Measurements from ENCODE around the gene DDC. TPM values are rescaled to one million over a fixed set of nuclear protein-coding genes. Genes with fewer than 3 reads are reported as not detected.
A peak's percentile ranks its signal among the peaks of the same experiment; 100 is the strongest.

DDC gene
- total RNA-seq, 1 experiment from 2014 or later, result 87.0 TPM

GRCh38 chr7:50427518-50427917 lies 137.7 kb downstream of the DDC start:
- ChIA-PET CTCF (interaction anchor here (0.9 to 2.4 kb wide), 3 partner anchors 9 to 232 kb away, joined by 3 to 18 read pairs (median 3); no protein-coding TSS in a partner anchor), POLR2A (no interaction called here)
- Mint-ChIP-seq H3K27ac (ENCODE audit: unreplicated experiment) (peak overlapping the region; percentile 78), H3K4me1 (ENCODE audit: low read depth, unreplicated experiment) (peaks cover 35% of the 10 kb centered on the region), H3K9me3 (ENCODE audit: unreplicated experiment) (no peaks in the 10 kb centered on the region), H3K36me3 (ENCODE audit: insufficient read depth, unreplicated experiment) (peaks cover 7% of the 10 kb centered on the region), H3K27me3 (ENCODE audit: insufficient read depth, unreplicated experiment) (no peaks in the 10 kb centered on the region), H3K4me3 (ENCODE audit: unreplicated experiment) (peak overlapping the region; percentile 25)
- DNase-seq, result no peak
- Histone ChIP-seq H3K36me3 (ENCODE audit: control insufficient read depth, insufficient read depth, low read length) (no peaks in the 10 kb centered on the region), H3K4me1 (peaks cover 30% of the 10 kb centered on the region), H3K27me3 (replicated peaks; ENCODE audit: control insufficient read depth, insufficient read depth, low read length) (no peaks in the 10 kb centered on the region), H3K4me3 (ENCODE audit: low read depth, low read length) (no peak overlapping the region), H3K9me3 (peaks cover 6% of the 10 kb centered on the region; the same call in 1 of the 2 replicates)
- intact Hi-C loops (cut with micrococcal nuclease; ENCODE audit: unreplicated experiment), result loop anchor here (5.0 kb wide), 1 partner anchor 100 kb away; no protein-coding TSS in a partner anchor
- TF ChIP-seq CTCF (IDR thresholded peaks at IDR 0.05; ENCODE audit: insufficient read depth in 1 of 2, low read depth in 1 of 2, low read length in 1 of 2, severe bottlenecking in 1 of 2, unreplicated experiment in 1 of 2), result no peak
- no TSS peak for BruUV-seq (replicated peaks)

- ChIA-PET POLR2A (interaction anchor here (0.5 to 0.6 kb wide), 2 partner anchors 20 kb away, joined by 3 read pairs; no protein-coding TSS in a partner anchor), CTCF (interaction anchor here (0.9 to 2.4 kb wide), 4 partner anchors 8 to 231 kb away, joined by 3 to 18 read pairs (median 3); no protein-coding TSS in a partner anchor)
- intact Hi-C loops (cut with micrococcal nuclease; ENCODE audit: unreplicated experiment), result loop anchor here (1.0 to 5.0 kb wide), 2 partner anchors 20 to 101 kb away; no protein-coding TSS in a partner anchor
- no peaks in the 10 kb centered on the region for H3K27me3 Mint-ChIP-seq (ENCODE audit: insufficient read depth, unreplicated experiment)
- TSS peak; percentile 79 for BruUV-seq (replicated peaks)
- peak; percentile 81 to 88 for DNase-seq
- no peak overlapping the region for H3K4me3 ChIP-seq (ENCODE audit: low read depth, low read length)
- H3K36me3 Mint-ChIP-seq (ENCODE audit: insufficient read depth, unreplicated experiment), result peaks cover 7% of the 10 kb centered on the region
- peaks cover 30% of the 10 kb centered on the region for H3K4me1 ChIP-seq
- peaks cover 35% of the 10 kb centered on the region for H3K4me1 Mint-ChIP-seq (ENCODE audit: low read depth, unreplicated experiment)
- H3K9me3 ChIP-seq, result peaks cover 6% of the 10 kb centered on the region; the same call in 1 of the 2 replicates
- TF ChIP-seq CTCF (IDR thresholded peaks at IDR 0.05; ENCODE audit: insufficient read depth in 1 of 2, low read depth in 1 of 2, low read length in 1 of 2, severe bottlenecking in 1 of 2, unreplicated experiment in 1 of 2), result no peak
- H3K27ac Mint-ChIP-seq (ENCODE audit: unreplicated experiment), result peak overlapping the region; percentile 78
- H3K36me3 ChIP-seq (ENCODE audit: control insufficient read depth, insufficient read depth, low read length), result no peaks in the 10 kb centered on the region
- H3K27me3 ChIP-seq (replicated peaks; ENCODE audit: control insufficient read depth, insufficient read depth, low read length), result no peaks in the 10 kb centered on the region
- no peaks in the 10 kb centered on the region for H3K9me3 Mint-ChIP-seq (ENCODE audit: unreplicated experiment)
- peak overlapping the region; percentile 25 for H3K4me3 Mint-ChIP-seq (ENCODE audit: unreplicated experiment)
These were observed 138.7 kb downstream of the DDC start for GRCh38 chr7:50426280-50427045.

- TF ChIP-seq CTCF (IDR thresholded peaks at IDR 0.05; ENCODE audit: insufficient read depth in 1 of 2, low read depth in 1 of 2, low read length in 1 of 2, severe bottlenecking in 1 of 2, unreplicated experiment in 1 of 2), result no peak
- H3K4me3 Mint-ChIP-seq (ENCODE audit: unreplicated experiment), result no peak overlapping the region
- POLR2A ChIA-PET, result no interaction called here
- no peak overlapping the region for H3K4me3 ChIP-seq (ENCODE audit: low read depth, low read length)
- no peaks in the 10 kb centered on the region for H3K9me3 Mint-ChIP-seq (ENCODE audit: unreplicated experiment)
- intact Hi-C loops (cut with micrococcal nuclease; ENCODE audit: unreplicated experiment), result loop anchor here (5.0 kb wide), 1 partner anchor 102 kb away; no protein-coding TSS in a partner anchor
- H3K4me1 ChIP-seq, result peaks cover 30% of the 10 kb centered on the region
- H3K27ac Mint-ChIP-seq (ENCODE audit: unreplicated experiment), result peak overlapping the region; percentile 78
- CTCF ChIA-PET, result no interaction called here
- no TSS peak for BruUV-seq (replicated peaks)
- peaks cover 7% of the 10 kb centered on the region for H3K36me3 Mint-ChIP-seq (ENCODE audit: insufficient read depth, unreplicated experiment)
- no peaks in the 10 kb centered on the region for H3K36me3 ChIP-seq (ENCODE audit: control insufficient read depth, insufficient read depth, low read length)
- no peaks in the 10 kb centered on the region for H3K27me3 ChIP-seq (replicated peaks; ENCODE audit: control insufficient read depth, insufficient read depth, low read length)
- no peak for DNase-seq
- peaks cover 35% of the 10 kb centered on the region for H3K4me1 Mint-ChIP-seq (ENCODE audit: low read depth, unreplicated experiment)
- no peaks in the 10 kb centered on the region for H3K27me3 Mint-ChIP-seq (ENCODE audit: insufficient read depth, unreplicated experiment)
- H3K9me3 ChIP-seq, result peaks cover 6% of the 10 kb centered on the region; the same call in 1 of the 2 replicates
These were observed 139.9 kb downstream of the DDC start for GRCh38 chr7:50425318-50425717.

All from Caco-2 (cell line).